Fibroblast of skin of abdomen (primary cell): ENCODE data around the gene ARID3C.

ENCODE experiments used
- DNase-seq: peaks from one replicate; pipeline ENCODE4 v3.0.0-alpha.2; 2013

The ARID3C gene

GRCh38 chr9:34627716-34628655 is 880 bp downstream of the ARID3C start:
- no peak for DNase-seq

- DNase-seq, result no peak
These were observed 3.7 kb downstream of the ARID3C start for GRCh38 chr9:34625186-34625486.

GRCh38 chr9:34624475-34625185 is 4.2 kb downstream of the ARID3C start:
- DNase-seq, result no peak

GRCh38 chr9:34623374-34624235 is 5.3 kb downstream of the ARID3C start:
- no peak for DNase-seq

GRCh38 chr9:34620061-34620994 is 8.5 kb downstream of the ARID3C start, which contains the start of gene DCTN3:
Gene DCTN3 (minus strand): TSS chr9:34620495. CDS start chr9:34620464, 31 bp downstream.
- peak; percentile 94 for DNase-seq

- no peak for DNase-seq
These were observed 13.7 kb downstream of the ARID3C start for GRCh38 chr9:34615132-34615531.

GRCh38 chr9:34612788-34613390 is 16.0 kb downstream of the ARID3C start:
- peak; percentile 60 for DNase-seq

- DNase-seq, result peak; percentile 85
These were observed 16.8 kb downstream of the ARID3C start, which contains the start of gene RPP25L for GRCh38 chr9:34611811-34612787. Gene RPP25L (minus strand): TSS chr9:34612097. CDS start chr9:34611296, 801 bp downstream.

- DNase-seq, result no peak
These were observed 17.5 kb downstream of the ARID3C start for GRCh38 chr9:34611251-34611810.

GRCh38 chr9:34610434-34611206 is 18.2 kb downstream of the ARID3C start:
- DNase-seq, result no peak

- DNase-seq, result no peak
These were observed 21.5 kb downstream of the ARID3C start for GRCh38 chr9:34607331-34607730.

GRCh38 chr9:34606905-34607304 is 22.0 kb downstream of the ARID3C start:
- DNase-seq, result no peak

GRCh38 chr9:34606190-34606589 is 22.7 kb downstream of the ARID3C start:
- no peak for DNase-seq

GRCh38 chr9:34603610-34604231 is 25.1 kb downstream of the ARID3C start:
- DNase-seq, result peak; percentile 56

- no peak for DNase-seq
These were observed 26.8 kb downstream of the ARID3C start for GRCh38 chr9:34601937-34602573.

- DNase-seq, result no peak
These were observed 28.0 kb downstream of the ARID3C start for GRCh38 chr9:34600908-34601307.

GRCh38 chr9:34599546-34599945 is 29.3 kb downstream of the ARID3C start:
- DNase-seq, result no peak

GRCh38 chr9:34594177-34594576 is 34.7 kb downstream of the ARID3C start:
- DNase-seq, result no peak
